GM23338 (cell line): ENCODE measurements around the gene PPP4R2. TPM values are rescaled to one million over a fixed set of nuclear protein-coding genes. Genes with fewer than 3 reads are reported as not detected.

ENCODE experiments used
- CREB1 ChIP-seq: fragments of 250-450 bp; sonication (Bioruptor Pico); IDR thresholded peaks from 2 replicates; pipeline ENCODE4 v1.5.0; 2020; ENCODE audit warnings: low read depth, mild to moderate bottlenecking, moderate library complexity
- CTCF ChIP-seq, 2 experiments: fragments of 200-600 bp in 1 of 2; sonication (generic) in 1 of 2; conservative IDR thresholded peaks; 2 replicates each; pipeline versions ENCODE4 v1.5.1 to v1.6.1; 2016 to 2017; ENCODE audit warnings: antibody characterized with exemption in 2 of 2, low read depth in 2 of 2, mild to moderate bottlenecking in 2 of 2, moderate library complexity in 1 of 2
- ETS1 ChIP-seq: IDR thresholded peaks from 2 replicates; pipeline ENCODE4 v1.6.1; 2016; ENCODE audit warnings: antibody characterized with exemption
- EZH2 ChIP-seq: fragments of 200-600 bp; sonication (generic); IDR thresholded peaks from one replicate; pipeline ENCODE4 v1.8.0; 2017; ENCODE audit warnings: antibody characterized with exemption, mild to moderate bottlenecking, low read depth; ENCODE audit not compliant: unreplicated experiment
- JUNB ChIP-seq: IDR thresholded peaks from one replicate; pipeline ENCODE4 v1.6.1; 2016; ENCODE audit warnings: antibody characterized with exemption; ENCODE audit not compliant: unreplicated experiment
- ZNF462 ChIP-seq: fragments of 250-450 bp; sonication (Bioruptor Pico); IDR thresholded peaks from 2 replicates; pipeline ENCODE4 v1.5.0; 2020; ENCODE audit warnings: mild to moderate bottlenecking, moderate library complexity
- polyA plus RNA-seq: library from polyadenylated mRNA; unstranded; fragments of >200 nt; fragmentation: Nextera tagmentation; extraction: Ambion mirVana; gene quantifications from 2 replicates; pipeline ENCODE4 v1.2.1, GENCODE V29; 2016
- total RNA-seq: library from RNA; depleted of rRNA; stranded (reverse); fragments of >200 nt; shearing (Covaris generic); gene quantifications from 2 replicates; pipeline ENCODE4 v1.2.3, GENCODE V29; 2014
- TF ChIP-seq, protein P1 (sequence below): IDR thresholded peaks from one replicate; pipeline ENCODE4 v1.6.1; 2018; ENCODE audit warnings: antibody characterized with exemption; ENCODE audit not compliant: unreplicated experiment

The PPP4R2 gene
- total and polyA plus RNA-seq, 2 experiments from 2014 or later, result 62.7 to 117 TPM

- TF ChIP-seq ZNF462 (no peak), CTCF (conservative IDR thresholded peaks at IDR 0.05; ENCODE audit: low read depth in 2 of 2) (no peak), JUNB (no peak), CREB1 (CRISPR knock-in tag) (no peak), EZH2 (no peak), ETS1 (no peak)
- TF ChIP-seq, protein P1, sequence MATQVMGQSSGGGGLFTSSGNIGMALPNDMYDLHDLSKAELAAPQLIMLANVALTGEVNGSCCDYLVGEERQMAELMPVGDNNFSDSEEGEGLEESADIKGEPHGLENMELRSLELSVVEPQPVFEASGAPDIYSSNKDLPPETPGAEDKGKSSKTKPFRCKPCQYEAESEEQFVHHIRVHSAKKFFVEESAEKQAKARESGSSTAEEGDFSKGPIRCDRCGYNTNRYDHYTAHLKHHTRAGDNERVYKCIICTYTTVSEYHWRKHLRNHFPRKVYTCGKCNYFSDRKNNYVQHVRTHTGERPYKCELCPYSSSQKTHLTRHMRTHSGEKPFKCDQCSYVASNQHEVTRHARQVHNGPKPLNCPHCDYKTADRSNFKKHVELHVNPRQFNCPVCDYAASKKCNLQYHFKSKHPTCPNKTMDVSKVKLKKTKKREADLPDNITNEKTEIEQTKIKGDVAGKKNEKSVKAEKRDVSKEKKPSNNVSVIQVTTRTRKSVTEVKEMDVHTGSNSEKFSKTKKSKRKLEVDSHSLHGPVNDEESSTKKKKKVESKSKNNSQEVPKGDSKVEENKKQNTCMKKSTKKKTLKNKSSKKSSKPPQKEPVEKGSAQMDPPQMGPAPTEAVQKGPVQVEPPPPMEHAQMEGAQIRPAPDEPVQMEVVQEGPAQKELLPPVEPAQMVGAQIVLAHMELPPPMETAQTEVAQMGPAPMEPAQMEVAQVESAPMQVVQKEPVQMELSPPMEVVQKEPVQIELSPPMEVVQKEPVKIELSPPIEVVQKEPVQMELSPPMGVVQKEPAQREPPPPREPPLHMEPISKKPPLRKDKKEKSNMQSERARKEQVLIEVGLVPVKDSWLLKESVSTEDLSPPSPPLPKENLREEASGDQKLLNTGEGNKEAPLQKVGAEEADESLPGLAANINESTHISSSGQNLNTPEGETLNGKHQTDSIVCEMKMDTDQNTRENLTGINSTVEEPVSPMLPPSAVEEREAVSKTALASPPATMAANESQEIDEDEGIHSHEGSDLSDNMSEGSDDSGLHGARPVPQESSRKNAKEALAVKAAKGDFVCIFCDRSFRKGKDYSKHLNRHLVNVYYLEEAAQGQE, result no peak
Observed at GRCh38 chr3:72982609-72983366, 13.8 kb upstream of the PPP4R2 start (continued).
